Fibroblast of lung (primary cell): ENCODE data around the gene ABR.

Experiments
- CTCF ChIP-seq, 2 donors: IDR thresholded peaks in 1 of 2; conservative IDR thresholded peaks in 1 of 2; 1 replicate in 1 of 2; 2 replicates in 1 of 2; pipeline ENCODE4 v1.5.1; 2011 to 2012; ENCODE audit warnings: low read length in 2 of 2, control low read depth in 1 of 2, inconsistent platforms in 1 of 2, low read depth in 1 of 2, mild to moderate bottlenecking in 1 of 2
- EZH2 ChIP-seq: IDR thresholded peaks from 2 replicates; pipeline ENCODE4 v1.5.1; 2012; ENCODE audit warnings: low read length, control low read depth, mild to moderate bottlenecking; ENCODE audit errors: missing control alignments

- TF ChIP-seq EZH2 (no peak), CTCF (conservative IDR thresholded peaks at IDR 0.05 in 1 of 2, IDR thresholded peaks at IDR 0.05 in 1 of 2; ENCODE audit: low read depth in 1 of 2, low read length in 2 of 2) (no peak)
These were observed 71.4 kb downstream of the ABR start for GRCh38 chr17:1108478-1108764.
